ENCODE results near the gene TMEM86A. TPM values are rescaled to one million over a fixed set of nuclear protein-coding genes. Genes with fewer than 3 reads are reported as not detected.
"Not testable (repeated sequence)": the region's sequence is repeated elsewhere in the genome, so short reads cannot be mapped to it uniquely, and the experiment has no call there.

The TMEM86A gene
- total and polyA plus RNA-seq, 4 donors, result 1.1 to 8.4 (median 3.2) TPM

GRCh38 chr11:18671246-18671645, 27.3 kb upstream of the TMEM86A start:
- no peaks in the 10 kb centered on the region for H3K27me3 ChIP-seq (ENCODE audit: control insufficient read depth in 1 of 2, insufficient read depth in 2 of 2, low read length in 1 of 2)
- no peaks in the 10 kb centered on the region for H3K9me3 ChIP-seq (ENCODE audit: control insufficient read depth, low read length)
- H3K36me3 ChIP-seq (ENCODE audit: control insufficient read depth in 1 of 2, insufficient read depth in 2 of 2, low read length in 1 of 2), result no peaks in the 10 kb centered on the region
- H3K4me3 ChIP-seq (ENCODE audit: low read length in 2 of 2), result no peak overlapping the region
- DNase-seq (no peak), ATAC-seq (ENCODE audit: low FRiP score) (no peak)
- no peak overlapping the region for H3K27ac ChIP-seq (ENCODE audit: low read depth in 1 of 2, low read length in 2 of 2)
- H3K4me1 ChIP-seq (ENCODE audit: control insufficient read depth in 1 of 2, insufficient read depth in 2 of 2, low read length in 2 of 2), result no peaks in the 10 kb centered on the region
- intact Hi-C loops (cut with DNase I), result no loop called here
- 78 to 83% methylated on average over 2 of the region's 2 CpGs for WGBS, 2 donors

GRCh38 chr11:18672209-18672608, 26.4 kb upstream of the TMEM86A start:
- H3K27ac ChIP-seq (ENCODE audit: low read depth in 1 of 2, low read length in 2 of 2); H3K4me1 ChIP-seq (ENCODE audit: control insufficient read depth in 1 of 2, insufficient read depth in 2 of 2, low read length in 2 of 2); H3K36me3 ChIP-seq (ENCODE audit: control insufficient read depth in 1 of 2, insufficient read depth in 2 of 2, low read length in 1 of 2); DNase-seq; H3K4me3 ChIP-seq (ENCODE audit: low read length in 2 of 2); ATAC-seq (ENCODE audit: low FRiP score); H3K27me3 ChIP-seq (ENCODE audit: control insufficient read depth in 1 of 2, insufficient read depth in 2 of 2, low read length in 1 of 2); H3K9me3 ChIP-seq (ENCODE audit: control insufficient read depth, low read length); intact Hi-C loops (cut with DNase I): not testable (repeated sequence)
- 75 to 79% methylated on average over 7 of the region's 7 CpGs for WGBS, 2 donors

- 57 to 82% methylated on average over 4 of the region's 4 CpGs for WGBS, 2 donors
- ATAC-seq (ENCODE audit: low FRiP score) (no peak), DNase-seq (no peak)
- no peaks in the 10 kb centered on the region for H3K27me3 ChIP-seq (ENCODE audit: control insufficient read depth in 1 of 2, insufficient read depth in 2 of 2, low read length in 1 of 2)
- intact Hi-C loops (cut with DNase I), result no loop called here
- no peaks in the 10 kb centered on the region for H3K9me3 ChIP-seq (ENCODE audit: control insufficient read depth, low read length)
- no peak overlapping the region for H3K4me3 ChIP-seq (ENCODE audit: low read length in 2 of 2)
- H3K4me1 ChIP-seq (ENCODE audit: control insufficient read depth in 1 of 2, insufficient read depth in 2 of 2, low read length in 2 of 2), result no peaks in the 10 kb centered on the region
- no peaks in the 10 kb centered on the region for H3K36me3 ChIP-seq (ENCODE audit: control insufficient read depth in 1 of 2, insufficient read depth in 2 of 2, low read length in 1 of 2)
- H3K27ac ChIP-seq (ENCODE audit: low read depth in 1 of 2, low read length in 2 of 2), result no peak overlapping the region
Measured at GRCh38 chr11:18676803-18677202, 21.8 kb upstream of the TMEM86A start.

GRCh38 chr11:18677560-18677959, 21.0 kb upstream of the TMEM86A start:
- H3K27me3 ChIP-seq (ENCODE audit: control insufficient read depth in 1 of 2, insufficient read depth in 2 of 2, low read length in 1 of 2), result no peaks in the 10 kb centered on the region
- no peak for DNase-seq
- intact Hi-C loops (cut with DNase I), result no loop called here
- no peaks in the 10 kb centered on the region for H3K4me1 ChIP-seq (ENCODE audit: control insufficient read depth in 1 of 2, insufficient read depth in 2 of 2, low read length in 2 of 2)
- no peaks in the 10 kb centered on the region for H3K9me3 ChIP-seq (ENCODE audit: control insufficient read depth, low read length)
- no peak for ATAC-seq (ENCODE audit: low FRiP score)
- no peaks in the 10 kb centered on the region for H3K36me3 ChIP-seq (ENCODE audit: control insufficient read depth in 1 of 2, insufficient read depth in 2 of 2, low read length in 1 of 2)
- no peak overlapping the region for H3K4me3 ChIP-seq (ENCODE audit: low read length in 2 of 2)
- WGBS, 2 donors, result 80% methylated on average over 3 of the region's 3 CpGs
- H3K27ac ChIP-seq (ENCODE audit: low read depth in 1 of 2, low read length in 2 of 2), result no peak overlapping the region

GRCh38 chr11:18681949-18682348, 16.6 kb upstream of the TMEM86A start:
- H3K27ac ChIP-seq (ENCODE audit: low read depth in 1 of 2, low read length in 2 of 2); H3K27me3 ChIP-seq (ENCODE audit: control insufficient read depth in 1 of 2, insufficient read depth in 2 of 2, low read length in 1 of 2); H3K4me3 ChIP-seq (ENCODE audit: low read length in 2 of 2); H3K9me3 ChIP-seq (ENCODE audit: control insufficient read depth, low read length); H3K4me1 ChIP-seq (ENCODE audit: control insufficient read depth in 1 of 2, insufficient read depth in 2 of 2, low read length in 2 of 2); DNase-seq; H3K36me3 ChIP-seq (ENCODE audit: control insufficient read depth in 1 of 2, insufficient read depth in 2 of 2, low read length in 1 of 2); ATAC-seq (ENCODE audit: low FRiP score); intact Hi-C loops (cut with DNase I): not testable (repeated sequence)
- WGBS, 2 donors, result 89 to 95% methylated on average over 1 of the region's 1 CpG

- H3K9me3 ChIP-seq (ENCODE audit: control insufficient read depth, low read length), result no peaks in the 10 kb centered on the region
- no peak for DNase-seq
- WGBS, 2 donors, result 88 to 94% methylated on average over 3 of the region's 3 CpGs
- H3K27ac ChIP-seq (ENCODE audit: low read depth in 1 of 2, low read length in 2 of 2), result no peak overlapping the region
- ATAC-seq (ENCODE audit: low FRiP score), result no peak
- H3K36me3 ChIP-seq (ENCODE audit: control insufficient read depth in 1 of 2, insufficient read depth in 2 of 2, low read length in 1 of 2), result no peaks in the 10 kb centered on the region
- no peaks in the 10 kb centered on the region for H3K27me3 ChIP-seq (ENCODE audit: control insufficient read depth in 1 of 2, insufficient read depth in 2 of 2, low read length in 1 of 2)
- intact Hi-C loops (cut with DNase I), result no loop called here
- no peak overlapping the region for H3K4me3 ChIP-seq (ENCODE audit: low read length in 2 of 2)
- H3K4me1 ChIP-seq (ENCODE audit: control insufficient read depth in 1 of 2, insufficient read depth in 2 of 2, low read length in 2 of 2), result no peaks in the 10 kb centered on the region
Measured at GRCh38 chr11:18682466-18682865, 16.1 kb upstream of the TMEM86A start.

- Histone ChIP-seq H3K27ac (ENCODE audit: low read depth in 1 of 2, low read length in 2 of 2) (no peak overlapping the region), H3K9me3 (ENCODE audit: control insufficient read depth, low read length) (no peaks in the 10 kb centered on the region), H3K4me3 (ENCODE audit: low read length in 2 of 2) (no peak overlapping the region), H3K27me3 (ENCODE audit: control insufficient read depth in 1 of 2, insufficient read depth in 2 of 2, low read length in 1 of 2) (no peaks in the 10 kb centered on the region), H3K4me1 (ENCODE audit: control insufficient read depth in 1 of 2, insufficient read depth in 2 of 2, low read length in 2 of 2) (no peaks in the 10 kb centered on the region), H3K36me3 (ENCODE audit: control insufficient read depth in 1 of 2, insufficient read depth in 2 of 2, low read length in 1 of 2) (no peaks in the 10 kb centered on the region)
- 83 to 85% methylated on average over 1 of the region's 1 CpG for WGBS, 2 donors
- DNase-seq (no peak), ATAC-seq (ENCODE audit: low FRiP score) (no peak)
- intact Hi-C loops (cut with DNase I), result no loop called here
Measured at GRCh38 chr11:18684267-18684666, 14.3 kb upstream of the TMEM86A start.

- WGBS, 2 donors, result 74 to 78% methylated on average over 4 of the region's 4 CpGs
- H3K27ac ChIP-seq (ENCODE audit: low read depth in 1 of 2, low read length in 2 of 2); ATAC-seq (ENCODE audit: low FRiP score); intact Hi-C loops (cut with DNase I); H3K36me3 ChIP-seq (ENCODE audit: control insufficient read depth in 1 of 2, insufficient read depth in 2 of 2, low read length in 1 of 2); DNase-seq; H3K4me3 ChIP-seq (ENCODE audit: low read length in 2 of 2); H3K4me1 ChIP-seq (ENCODE audit: control insufficient read depth in 1 of 2, insufficient read depth in 2 of 2, low read length in 2 of 2); H3K27me3 ChIP-seq (ENCODE audit: control insufficient read depth in 1 of 2, insufficient read depth in 2 of 2, low read length in 1 of 2); H3K9me3 ChIP-seq (ENCODE audit: control insufficient read depth, low read length): not testable (repeated sequence)
Measured at GRCh38 chr11:18691467-18692140, 7.0 kb upstream of the TMEM86A start.

GRCh38 chr11:18692941-18693760, 5.4 kb upstream of the TMEM86A start:
- Histone ChIP-seq H3K4me1 (ENCODE audit: control insufficient read depth in 1 of 2, insufficient read depth in 2 of 2, low read length in 2 of 2) (no peaks in the 10 kb centered on the region), H3K36me3 (ENCODE audit: control insufficient read depth in 1 of 2, insufficient read depth in 2 of 2, low read length in 1 of 2) (no peaks in the 10 kb centered on the region), H3K27ac (ENCODE audit: low read depth in 1 of 2, low read length in 2 of 2) (no peak overlapping the region), H3K27me3 (ENCODE audit: control insufficient read depth in 1 of 2, insufficient read depth in 2 of 2, low read length in 1 of 2) (no peaks in the 10 kb centered on the region), H3K9me3 (ENCODE audit: control insufficient read depth, low read length) (no peaks in the 10 kb centered on the region), H3K4me3 (ENCODE audit: low read length in 2 of 2) (no peak overlapping the region)
- intact Hi-C loops (cut with DNase I), result no loop called here
- DNase-seq (no peak), ATAC-seq (ENCODE audit: low FRiP score) (no peak)
- 58 to 63% methylated on average over 9 of the region's 9 CpGs for WGBS, 2 donors

Data from aorta (tissue), 5 donors.